Transverse colon (tissue), 4 donors: Measurements from ENCODE around the gene LNX1. TPM values are rescaled to one million over a fixed set of nuclear protein-coding genes. Genes with fewer than 3 reads are reported as not detected.

Experiments
- DNase-seq: peaks from one replicate; pipeline ENCODE4 v3.0.0-alpha.2; 2019
- H3K27ac ChIP-seq, 4 donors: fragments of 200-600 bp; sonication (generic); 2 replicates each; pipeline ENCODE4 v1.5.1; 2016 to 2018; ENCODE audit warnings: inconsistent platforms in 4 of 4
- H3K27me3 ChIP-seq: fragments of 200-600 bp; sonication (generic); 2 replicates; pipeline ENCODE4 v1.5.1; 2017; ENCODE audit warnings: inconsistent platforms
- H3K36me3 ChIP-seq, 4 donors: fragments of 200-600 bp; sonication (generic); 2 replicates each; pipeline ENCODE4 v1.5.1; 2017 to 2019; ENCODE audit warnings: inconsistent platforms in 4 of 4
- H3K4me1 ChIP-seq, 4 donors: fragments of 200-600 bp; sonication (generic); 2 replicates each; pipeline ENCODE4 v1.5.1; 2017 to 2020; ENCODE audit warnings: inconsistent platforms in 4 of 4
- H3K4me3 ChIP-seq, 4 donors: fragments of 200-600 bp; sonication (generic); 1 replicate in 1 of 4; 2 replicates in 3 of 4; pipeline versions ENCODE4 v1.5.1 to v1.6.1; 2017 to 2019; ENCODE audit warnings: inconsistent platforms in 4 of 4
- H3K9me3 ChIP-seq, 2 donors: fragments of 200-600 bp; sonication (generic); 2 replicates each; pipeline ENCODE4 v1.5.1; 2017 to 2019; ENCODE audit warnings: inconsistent platforms in 2 of 2
- CTCF ChIP-seq, 5 experiments: fragments of 200-600 bp in 3 of 5; fragments of 450-650 bp in 2 of 5; sonication (generic) in 3 of 5; IDR thresholded peaks; 1 replicate in 2 of 5; 2 replicates in 3 of 5; pipeline ENCODE4 v1.5.1; 2016 to 2017; ENCODE audit warnings: antibody characterized with exemption in 5 of 5, inconsistent platforms in 3 of 5, mild to moderate bottlenecking in 2 of 5, moderate library complexity in 1 of 5
- EP300 ChIP-seq: sonication (generic); formaldehyde crosslinking; IDR thresholded peaks from one replicate; pipeline ENCODE4 v1.6.1; 2017; ENCODE audit warnings: antibody characterized with exemption, low read depth
- POLR2A ChIP-seq: fragments of 450-650 bp; IDR thresholded peaks from one replicate; pipeline ENCODE4 v1.6.1; 2016; ENCODE audit warnings: antibody characterized with exemption, mild to moderate bottlenecking, moderate library complexity
- POLR2AphosphoS5 ChIP-seq, 3 donors: sonication (generic); formaldehyde crosslinking; IDR thresholded peaks; one replicate each; pipeline ENCODE4 v1.6.1; 2016; ENCODE audit warnings: antibody characterized with exemption in 3 of 3
- WGBS, 2 donors: methylation state at CpG; one replicate each; pipeline ENCODE4 v1.1.5; 2018; ENCODE audit warnings: low coverage in 1 of 2; 5-methylcytosine and 5-hydroxymethylcytosine counted together
- in situ Hi-C, 4 donors: fragments of 200-750 bp; cut with MboI; loops; one replicate each; pipeline versions ENCODE4 v1.15.0 to v1.15.1; 2017; ENCODE audit warnings: low sequenced_read_pairs in 3 of 4, low pct_ligation_motif_present in 1 of 4, low pct_unique_long_range_greater_than_20kb in 1 of 4
- intact Hi-C: fragments of 100-400 bp; cut with DNase I; formaldehyde crosslinking; loops from one replicate; pipeline ENCODE4 v1.15.1; 2023; ENCODE audit warnings: low total_unique reads
- total RNA-seq, 4 donors: library from RNA; depleted of rRNA; stranded (reverse); fragments of >200 nt; gene quantifications; one replicate each; pipeline ENCODE4 v1.1.0, GENCODE V29; 2016

Gene LNX1
- total RNA-seq, 4 donors from 2014 or later = 2.6 to 35.5 (median 18.1) TPM

- no peak for DNase-seq
- H3K36me3 ChIP-seq = peaks cover 0 to 37% (median 3%) of the 10 kb centered on the region in 4 donors
- intact Hi-C loops (no loop called here), in situ Hi-C loops (no loop called here)
- H3K4me3 ChIP-seq = no peak overlapping the region
- H3K9me3 ChIP-seq = no peaks in the 10 kb centered on the region
- H3K4me1 ChIP-seq = no peaks in the 10 kb centered on the region
- no peaks in the 10 kb centered on the region for H3K27me3 ChIP-seq
- H3K27ac ChIP-seq = no peak overlapping the region
- TF ChIP-seq EP300 = no peak
- WGBS, 2 donors = 55 to 77% methylated on average over 2 of the region's 2 CpGs
These were observed 126.0 kb downstream of the LNX1 start for GRCh38 chr4:53465281-53465680.

- TF ChIP-seq EP300 = no peak
- no peak for TF ChIP-seq POLR2A
- intact Hi-C loops = no loop called here
- Histone ChIP-seq H3K4me3 (no peak overlapping the region), H3K36me3 (peaks cover 0 to 51% (median 10%) of the 10 kb centered on the region in 4 donors), H3K27me3 (no peaks in the 10 kb centered on the region), H3K27ac (no peak overlapping the region), H3K4me1 (no peaks in the 10 kb centered on the region), H3K9me3 (no peaks in the 10 kb centered on the region)
- WGBS, 2 donors = 87 to 89% methylated on average over 5 of the region's 5 CpGs
- DNase-seq = no peak
- in situ Hi-C loops = no loop called here
These were observed 127.9 kb downstream of the LNX1 start for GRCh38 chr4:53463340-53463739.

- intact Hi-C loops = no loop called here
- Histone ChIP-seq H3K27me3 (no peaks in the 10 kb centered on the region), H3K27ac (no peak overlapping the region), H3K9me3 (no peaks in the 10 kb centered on the region), H3K36me3 (peaks cover 0 to 59% (median 10%) of the 10 kb centered on the region in 4 donors), H3K4me3 (no peak overlapping the region), H3K4me1 (no peaks in the 10 kb centered on the region)
- in situ Hi-C loops = no loop called here
- TF ChIP-seq POLR2A (no peak), EP300 (no peak), CTCF (IDR thresholded peaks at IDR 0.05) (no peak), POLR2AphosphoS5 (IDR thresholded peaks at IDR 0.05) (no peak)
- no peak for DNase-seq
- 88 to 93% methylated on average over 1 to 2 of the region's 2 CpGs for WGBS, 2 donors
These were observed 130.0 kb downstream of the LNX1 start for GRCh38 chr4:53461244-53461643.

- no peak for TF ChIP-seq POLR2AphosphoS5 (IDR thresholded peaks at IDR 0.05)
- no peak for TF ChIP-seq POLR2A
- no peak for TF ChIP-seq CTCF (IDR thresholded peaks at IDR 0.05)
- no peak for TF ChIP-seq EP300
- no peak for DNase-seq
- no peak overlapping the region for H3K4me3 ChIP-seq
- no peak overlapping the region for H3K27ac ChIP-seq
- peaks cover 0 to 57% (median 14%) of the 10 kb centered on the region in 4 donors for H3K36me3 ChIP-seq
- H3K27me3 ChIP-seq = no peaks in the 10 kb centered on the region
- intact Hi-C loops = no loop called here
- no peaks in the 10 kb centered on the region for H3K9me3 ChIP-seq
- in situ Hi-C loops = no loop called here
- no peaks in the 10 kb centered on the region for H3K4me1 ChIP-seq
These were observed 131.7 kb downstream of the LNX1 start for GRCh38 chr4:53459548-53459947.

GRCh38 chr4:53456178-53456577, 135.1 kb downstream of the LNX1 start:
- Histone ChIP-seq H3K27ac (no peak overlapping the region), H3K36me3 (peaks cover 0 to 54% (median 25%) of the 10 kb centered on the region in 4 donors), H3K9me3 (no peaks in the 10 kb centered on the region), H3K27me3 (no peaks in the 10 kb centered on the region), H3K4me1 (no peaks in the 10 kb centered on the region), H3K4me3 (no peak overlapping the region)
- in situ Hi-C loops (no loop called here), intact Hi-C loops (no loop called here)
- TF ChIP-seq POLR2A (no peak), EP300 (no peak), CTCF (IDR thresholded peaks at IDR 0.05) (no peak)
- no peak for DNase-seq
